IMR-90 (cell line): Measurements from ENCODE around the gene PARVB. TPM values are rescaled to one million over a fixed set of nuclear protein-coding genes. Genes with fewer than 3 reads are reported as not detected.

Source experiments
- ATAC-seq: fragments of 200-7000 bp; cut with Tn5 transposase; 2 replicates; pipeline ENCODE4 v1.9.1; 2020; ENCODE audit warnings: low read depth, mild to moderate bottlenecking, moderate library complexity
- BruUV-seq: library from RNA; stranded (reverse); fragments of 400-500 nt; replicated peaks from 2 replicates; lab custom pipeline; 2021; lab: Mats Ljungman, UMichigan
- CTCF ChIA-PET: fragments of 300-600 bp; formaldehyde crosslinking; extraction: SDS; loops from one replicate; lab custom pipeline; 2021; ENCODE audit warnings: antibody characterized with exemption; lab: Yijun Ruan, JAX
- POLR2A ChIA-PET: fragments of 300-600 bp; sonication (Branson Sonifier 250); formaldehyde crosslinking; loops from one replicate; lab custom pipeline; 2022; ENCODE audit warnings: antibody characterized with exemption; ENCODE audit not compliant: unreplicated experiment; lab: Charles Lee
- DNase-seq: peaks from one replicate; pipeline ENCODE4 v3.0.0; 2013
- H2AFZ ChIP-seq: replicated peaks from 2 replicates; pipeline ENCODE3; 2013; ENCODE audit warnings: low read length, mild to moderate bottlenecking; ENCODE audit not compliant: poor library complexity
- H2AK5ac ChIP-seq: 2 replicates; pipeline ENCODE4 v1.6.1; 2013; ENCODE audit warnings: low read depth, low read length, inconsistent platforms
- H2AK9ac ChIP-seq: replicated peaks from 2 replicates; pipeline ENCODE3; 2013; ENCODE audit warnings: mild to moderate bottlenecking, low read depth, low read length, moderate library complexity; ENCODE audit not compliant: poor library complexity
- H2BK120ac ChIP-seq: 2 replicates; pipeline ENCODE4 v1.6.1; 2013; ENCODE audit warnings: low read depth, low read length, inconsistent platforms
- H2BK15ac ChIP-seq: 3 replicates; pipeline ENCODE4 v1.6.1; 2013; ENCODE audit warnings: low read depth, low read length, inconsistent platforms
- H2BK20ac ChIP-seq: 2 replicates; pipeline ENCODE4 v1.6.1; 2013; ENCODE audit warnings: low read depth, mild to moderate bottlenecking, inconsistent platforms, low read length, moderate library complexity
- H2BK5ac ChIP-seq: 2 replicates; pipeline ENCODE4 v1.6.1; 2013; ENCODE audit warnings: mild to moderate bottlenecking, low read depth, low read length, inconsistent platforms; ENCODE audit not compliant: poor library complexity, severe bottlenecking
- H3K14ac ChIP-seq: replicated peaks from 2 replicates; pipeline ENCODE4 v1.6.1; 2013; ENCODE audit warnings: low read depth, low read length, inconsistent platforms
- H3K18ac ChIP-seq: 2 replicates; pipeline ENCODE4 v1.6.1; 2013; ENCODE audit warnings: low read depth, low read length, control low read depth
- H3K23ac ChIP-seq: 2 replicates; pipeline ENCODE4 v1.6.1; 2013; ENCODE audit warnings: low read depth, low read length, inconsistent platforms
- H3K27ac ChIP-seq: 2 replicates; pipeline ENCODE4 v1.5.1; 2013; ENCODE audit warnings: mild to moderate bottlenecking, control low read depth, low read length; ENCODE audit not compliant: insufficient read depth
- H3K27me3 ChIP-seq: 2 replicates; pipeline ENCODE4 v1.6.1; 2013; ENCODE audit warnings: low read length; ENCODE audit not compliant: control insufficient read depth, insufficient read depth
- H3K36me3 ChIP-seq: 2 replicates; pipeline ENCODE4 v1.6.1; 2013; ENCODE audit warnings: low read length, mixed read lengths; ENCODE audit not compliant: control insufficient read depth, insufficient read depth
- H3K4ac ChIP-seq: 2 replicates; pipeline ENCODE4 v1.6.1; 2013; ENCODE audit warnings: low read depth, low read length, inconsistent platforms
- H3K4me1 ChIP-seq: 2 replicates; pipeline ENCODE4 v1.6.1; 2013; ENCODE audit warnings: low read length, mixed read lengths; ENCODE audit not compliant: control insufficient read depth, insufficient read depth
- H3K4me2 ChIP-seq: 2 replicates; pipeline ENCODE4 v1.6.1; 2013; ENCODE audit warnings: low read depth, mild to moderate bottlenecking, control low read depth, low read length, moderate library complexity
- H3K4me3 ChIP-seq: 2 replicates; pipeline ENCODE4 v1.5.1; 2013; ENCODE audit warnings: low read depth, mild to moderate bottlenecking, control low read depth, low read length, moderate library complexity; ENCODE audit not compliant: insufficient read depth
- H3K56ac ChIP-seq: 2 replicates; pipeline ENCODE4 v1.6.1; 2013; ENCODE audit warnings: low read length, inconsistent platforms; ENCODE audit not compliant: insufficient read depth; ENCODE audit errors: extremely low read depth
- H3K79me1 ChIP-seq, 2 experiments: 2 replicates each; pipeline ENCODE4 v1.6.1; 2013; ENCODE audit warnings: low read length in 2 of 2, inconsistent platforms in 1 of 2, low read depth in 1 of 2
- H3K9ac ChIP-seq: 2 replicates; pipeline ENCODE4 v1.6.1; 2013; ENCODE audit warnings: low read depth, low read length, control low read depth
- H3K9me1 ChIP-seq: 2 replicates; pipeline ENCODE4 v1.6.1; 2013; ENCODE audit warnings: low read length, inconsistent platforms; ENCODE audit not compliant: insufficient read depth
- H3K9me3 ChIP-seq: 2 replicates; pipeline ENCODE4 v1.6.1; 2013; ENCODE audit warnings: low read length; ENCODE audit not compliant: control insufficient read depth, insufficient read depth
- H4K20me1 ChIP-seq: 2 replicates; pipeline ENCODE4 v1.6.1; 2013; ENCODE audit warnings: low read length, inconsistent platforms; ENCODE audit not compliant: insufficient read depth
- H4K5ac ChIP-seq: 2 replicates; pipeline ENCODE4 v1.6.1; 2013; ENCODE audit warnings: mild to moderate bottlenecking, low read depth, low read length, control low read depth
- H4K8ac ChIP-seq, 2 experiments: 2 replicates each; pipeline ENCODE4 v1.6.1; 2013; ENCODE audit warnings: low read depth in 2 of 2, low read length in 2 of 2, control low read depth in 1 of 2, inconsistent platforms in 1 of 2
- H4K91ac ChIP-seq: 2 replicates; pipeline ENCODE4 v1.6.1; 2013; ENCODE audit warnings: low read depth, low read length, inconsistent platforms; ENCODE audit not compliant: insufficient read depth
- BHLHE40 ChIP-seq: fragments of 150-350 bp; IDR thresholded peaks from 2 replicates; pipeline ENCODE4 v1.6.1; 2016; ENCODE audit warnings: mild to moderate bottlenecking, low read depth, low read length
- CEBPB ChIP-seq: IDR thresholded peaks from 2 replicates; pipeline ENCODE4 v1.6.1; 2012; ENCODE audit warnings: low read depth, low read length, improper control_type of control experiment
- CHD1 ChIP-seq: IDR thresholded peaks from 2 replicates; pipeline ENCODE4 v1.6.1; 2012; ENCODE audit warnings: low read depth, low read length, improper control_type of control experiment
- CTCF ChIP-seq: conservative IDR thresholded peaks from 2 replicates; pipeline ENCODE4 v1.5.1; 2012; ENCODE audit warnings: mild to moderate bottlenecking, low read depth, low read length, improper control_type of control experiment
- ELK1 ChIP-seq: fragments of 150-350 bp; IDR thresholded peaks from 2 replicates; pipeline ENCODE4 v1.6.1; 2016; ENCODE audit warnings: low read depth, mild to moderate bottlenecking, low read length, moderate library complexity, borderline replicate concordance
- FOS ChIP-seq: fragments of 150-350 bp; IDR thresholded peaks from 2 replicates; pipeline ENCODE4 v1.6.1; 2016; ENCODE audit warnings: low read depth, low read length
- MAFK ChIP-seq: IDR thresholded peaks from 2 replicates; pipeline ENCODE4 v1.6.1; 2012; ENCODE audit warnings: low read depth, low read length, improper control_type of control experiment
- MAZ ChIP-seq: IDR thresholded peaks from 2 replicates; pipeline ENCODE4 v1.6.1; 2012; ENCODE audit warnings: low read depth, mild to moderate bottlenecking, low read length, improper control_type of control experiment, moderate library complexity, borderline replicate concordance
- MXI1 ChIP-seq: IDR thresholded peaks from 2 replicates; pipeline ENCODE4 v1.6.1; 2012; ENCODE audit warnings: low read depth, mild to moderate bottlenecking, low read length, moderate library complexity, borderline replicate concordance
- NFE2L2 ChIP-seq: fragments of 150-350 bp; IDR thresholded peaks from 2 replicates; pipeline ENCODE4 v1.6.1; 2016; ENCODE audit warnings: low read depth, mild to moderate bottlenecking, low read length
- POLR2A ChIP-seq: IDR thresholded peaks from 2 replicates; pipeline ENCODE4 v1.6.1; 2012; ENCODE audit warnings: mild to moderate bottlenecking, low read depth, low read length
- RAD21 ChIP-seq: IDR thresholded peaks from 2 replicates; pipeline ENCODE4 v1.6.1; 2012; ENCODE audit warnings: low read length, improper control_type of control experiment
- RCOR1 ChIP-seq: IDR thresholded peaks from 2 replicates; pipeline ENCODE4 v1.6.1; 2012; ENCODE audit warnings: mild to moderate bottlenecking, low read length, improper control_type of control experiment; ENCODE audit not compliant: insufficient replicate concordance
- RFX5 ChIP-seq: IDR thresholded peaks from 2 replicates; pipeline ENCODE4 v1.8.0; 2012; ENCODE audit warnings: low read depth, mild to moderate bottlenecking, low read length, moderate library complexity
- SMC3 ChIP-seq: fragments of 150-350 bp; IDR thresholded peaks from 2 replicates; pipeline ENCODE4 v1.6.1; 2016; ENCODE audit warnings: low read depth, mild to moderate bottlenecking, antibody characterized with exemption, low read length, moderate library complexity
- WGBS, 2 experiments: methylation state at CpG; one replicate each; pipeline versions ENCODE4 v1.1.5 to v1.1.7; 2013; ENCODE audit warnings: missing lambda C conversion rate in 2 of 2; ENCODE audit not compliant: insufficient read length in 1 of 2; ENCODE audit errors: extremely low coverage in 2 of 2; 5-methylcytosine and 5-hydroxymethylcytosine counted together
- dilution Hi-C: fragments of 300-500 bp; cut with HindIII; formaldehyde crosslinking; loops from one replicate; pipeline ENCODE4 v1.14.3; 2018; ENCODE audit warnings: low sequenced_read_pairs; ENCODE audit not compliant: unreplicated experiment
- in situ Hi-C: fragments of 300-500 bp; cut with MboI; formaldehyde crosslinking; loops from 3 replicates; pipeline ENCODE4 v1.14.3; 2019; ENCODE audit warnings: low sequenced_read_pairs, inconsistent platforms, mixed read lengths
- intact Hi-C: fragments of 100-400 bp; cut with micrococcal nuclease; formaldehyde crosslinking; loops from 2 replicates; pipeline ENCODE4 v1.10.0; 2022
- polyA plus RNA-seq, 3 experiments: library from polyadenylated mRNA; depleted of rRNA; stranded (reverse); fragments of >200 nt; gene quantifications; 2 replicates each; pipeline ENCODE4 v1.2.3, GENCODE V29; 2012; ENCODE audit warnings: low replicate concordance in 1 of 3
- total RNA-seq: library from RNA; depleted of rRNA; stranded (reverse); fragments of >200 nt; gene quantifications from 2 replicates; pipeline ENCODE4 v1.2.3, GENCODE V29; 2012

PARVB gene
- total and polyA plus RNA-seq, 2 of the 4 experiments (the other 2 are of a cell fraction): 44.3 to 53.9 TPM

- WGBS, 2 experiments: 95% methylated on average over 3 of the region's 11 CpGs; no CpG with 5 or more reads in 1 of the 2 experiments
- ChIA-PET POLR2A (no interaction called here), CTCF (no interaction called here)
- no peak overlapping the region for H2AK5ac ChIP-seq
- no peak overlapping the region for H2BK120ac ChIP-seq
- dilution Hi-C loops: no loop called here
- intact Hi-C loops: no loop called here
- peaks cover 3% of the 10 kb centered on the region in 2 experiments; a peak in 2 of 4 replicates for H3K79me1 ChIP-seq
- no peak overlapping the region for H4K5ac ChIP-seq
- TF ChIP-seq POLR2A (no peak), SMC3 (no peak), CHD1 (no peak), CTCF (no peak), RAD21 (no peak), MAZ (no peak), BHLHE40 (no peak), MXI1 (no peak), FOS (no peak), MAFK (no peak), RFX5 (no peak), ELK1 (no peak), CEBPB (no peak), NFE2L2 (no peak), RCOR1 (no peak)
- H4K91ac ChIP-seq: no peak overlapping the region
- no peak overlapping the region for H3K14ac ChIP-seq
- H3K4me3 ChIP-seq: no peak overlapping the region
- no peak overlapping the region for H2AK9ac ChIP-seq
- ATAC-seq (no peak), DNase-seq (no peak)
- H3K9me3 ChIP-seq: no peaks in the 10 kb centered on the region
- H3K27me3 ChIP-seq: no peaks in the 10 kb centered on the region
- H3K27ac ChIP-seq: no peak overlapping the region
- H3K23ac ChIP-seq: no peak overlapping the region
- no peak overlapping the region for H3K56ac ChIP-seq
- no peak overlapping the region for H3K4ac ChIP-seq
- no peak overlapping the region for H3K18ac ChIP-seq
- no peaks in the 10 kb centered on the region for H3K36me3 ChIP-seq
- no peak overlapping the region for H4K8ac ChIP-seq
- H2BK15ac ChIP-seq: no peak overlapping the region
- no peak overlapping the region for H2BK20ac ChIP-seq
- H2AFZ ChIP-seq: no peak overlapping the region
- no peaks in the 10 kb centered on the region; the same call in none of the 2 replicates for H4K20me1 ChIP-seq
- H3K4me2 ChIP-seq: no peak overlapping the region
- H2BK5ac ChIP-seq: no peak overlapping the region
- BruUV-seq: no TSS peak
- no peaks in the 10 kb centered on the region for H3K4me1 ChIP-seq
- no peak overlapping the region for H3K9ac ChIP-seq
- no peaks in the 10 kb centered on the region for H3K9me1 ChIP-seq
- in situ Hi-C loops: no loop called here
Observed at GRCh38 chr22:44074337-44074984, 50.4 kb downstream of the PARVB start.
